WI38 (cell line): ENCODE measurements around the gene SAPCD2.

Experiments used
- H3K4me3 ChIP-seq: 2 replicates; pipeline ENCODE4 v1.5.1; 2011; ENCODE audit warnings: low read depth, mild to moderate bottlenecking, control low read depth, low read length
- CTCF ChIP-seq: IDR thresholded peaks from 2 replicates; pipeline ENCODE4 v1.5.1; 2012; ENCODE audit warnings: low read depth, mild to moderate bottlenecking, control low read depth, low read length

Gene SAPCD2

GRCh38 chr9:137082925-137083290 lies 12.6 kb upstream of the SAPCD2 start:
- no peak for TF ChIP-seq CTCF
- no peak overlapping the region for H3K4me3 ChIP-seq

- H3K4me3 ChIP-seq = no peak overlapping the region
- no peak for TF ChIP-seq CTCF
These were observed 12.0 kb upstream of the SAPCD2 start for GRCh38 chr9:137082222-137082924.

GRCh38 chr9:137080260-137081122 lies 10.1 kb upstream of the SAPCD2 start:
- TF ChIP-seq CTCF = no peak

GRCh38 chr9:137079401-137079787 lies 9.0 kb upstream of the SAPCD2 start:
- no peak overlapping the region for H3K4me3 ChIP-seq

More at GRCh38 chr9:137080260-137081122, 10.1 kb upstream of the SAPCD2 start:
- no peak overlapping the region for H3K4me3 ChIP-seq

GRCh38 chr9:137078701-137079400 lies 8.5 kb upstream of the SAPCD2 start:
- TF ChIP-seq CTCF = no peak
- peak overlapping the region; percentile 67 for H3K4me3 ChIP-seq

More at GRCh38 chr9:137079401-137079787, 9.0 kb upstream of the SAPCD2 start:
- TF ChIP-seq CTCF = no peak

- H3K4me3 ChIP-seq = peak overlapping the region; percentile 67
- TF ChIP-seq CTCF = no peak
These were observed 7.7 kb upstream of the SAPCD2 start for GRCh38 chr9:137077758-137078693.
